ENCODE data around the gene KISS1R. TPM values are rescaled to one million over a fixed set of nuclear protein-coding genes. Genes with fewer than 3 reads are reported as not detected.
A peak's percentile ranks its signal among the peaks of the same experiment; 100 is the strongest.

Gene KISS1R
- total and polyA plus RNA-seq, 2 donors from 2014 or later, result 0.69 TPM; not detected in 1

DNA sequence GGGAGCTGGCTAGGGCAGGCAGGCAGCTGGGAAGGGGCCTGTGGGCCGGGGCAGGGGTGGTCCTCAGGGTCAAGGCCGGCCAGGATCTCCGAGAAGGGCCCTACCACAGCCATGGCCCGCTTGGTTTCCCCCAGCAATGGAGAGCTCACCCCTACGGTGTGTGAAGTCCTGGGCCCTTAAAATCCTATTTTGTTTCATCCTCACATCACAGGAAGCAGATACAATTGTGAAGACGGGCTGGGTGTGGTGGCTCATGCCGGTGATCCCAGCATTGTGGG is 15.1 kb upstream of the KISS1R start:
- intact Hi-C loops (cut with DNase I), result no loop called here
- Histone ChIP-seq H3K4me1 (ENCODE audit: control insufficient read depth in 2 of 3, insufficient read depth in 2 of 3, low read depth in 1 of 3, low read length in 3 of 3) (no peaks in the 10 kb centered on the region), H3K9ac (ENCODE audit: low read length in 3 of 3) (no peak overlapping the region), H3K9me3 (ENCODE audit: control insufficient read depth in 2 of 3, insufficient read depth in 1 of 3, low read length in 3 of 3) (no peaks in the 10 kb centered on the region), H3K4me3 (ENCODE audit: low read length in 3 of 3) (no peak overlapping the region), H3K27me3 (ENCODE audit: control insufficient read depth, insufficient read depth, low read length) (no peaks in the 10 kb centered on the region), H3K36me3 (ENCODE audit: control insufficient read depth in 2 of 3, insufficient read depth in 3 of 3, low read length in 3 of 3) (no peaks in the 10 kb centered on the region), H3K27ac (ENCODE audit: low read depth in 2 of 2, low read length in 2 of 2) (no peak overlapping the region)
- FAIRE-seq (no peak), DNase-seq (peak in 1 of 5 donors; percentile 35)
- TF ChIP-seq, protein P1, sequence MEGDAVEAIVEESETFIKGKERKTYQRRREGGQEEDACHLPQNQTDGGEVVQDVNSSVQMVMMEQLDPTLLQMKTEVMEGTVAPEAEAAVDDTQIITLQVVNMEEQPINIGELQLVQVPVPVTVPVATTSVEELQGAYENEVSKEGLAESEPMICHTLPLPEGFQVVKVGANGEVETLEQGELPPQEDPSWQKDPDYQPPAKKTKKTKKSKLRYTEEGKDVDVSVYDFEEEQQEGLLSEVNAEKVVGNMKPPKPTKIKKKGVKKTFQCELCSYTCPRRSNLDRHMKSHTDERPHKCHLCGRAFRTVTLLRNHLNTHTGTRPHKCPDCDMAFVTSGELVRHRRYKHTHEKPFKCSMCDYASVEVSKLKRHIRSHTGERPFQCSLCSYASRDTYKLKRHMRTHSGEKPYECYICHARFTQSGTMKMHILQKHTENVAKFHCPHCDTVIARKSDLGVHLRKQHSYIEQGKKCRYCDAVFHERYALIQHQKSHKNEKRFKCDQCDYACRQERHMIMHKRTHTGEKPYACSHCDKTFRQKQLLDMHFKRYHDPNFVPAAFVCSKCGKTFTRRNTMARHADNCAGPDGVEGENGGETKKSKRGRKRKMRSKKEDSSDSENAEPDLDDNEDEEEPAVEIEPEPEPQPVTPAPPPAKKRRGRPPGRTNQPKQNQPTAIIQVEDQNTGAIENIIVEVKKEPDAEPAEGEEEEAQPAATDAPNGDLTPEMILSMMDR (IDR thresholded peaks at IDR 0.05; ENCODE audit: borderline replicate concordance, extremely low read depth, insufficient read depth), result no peak

DNA sequence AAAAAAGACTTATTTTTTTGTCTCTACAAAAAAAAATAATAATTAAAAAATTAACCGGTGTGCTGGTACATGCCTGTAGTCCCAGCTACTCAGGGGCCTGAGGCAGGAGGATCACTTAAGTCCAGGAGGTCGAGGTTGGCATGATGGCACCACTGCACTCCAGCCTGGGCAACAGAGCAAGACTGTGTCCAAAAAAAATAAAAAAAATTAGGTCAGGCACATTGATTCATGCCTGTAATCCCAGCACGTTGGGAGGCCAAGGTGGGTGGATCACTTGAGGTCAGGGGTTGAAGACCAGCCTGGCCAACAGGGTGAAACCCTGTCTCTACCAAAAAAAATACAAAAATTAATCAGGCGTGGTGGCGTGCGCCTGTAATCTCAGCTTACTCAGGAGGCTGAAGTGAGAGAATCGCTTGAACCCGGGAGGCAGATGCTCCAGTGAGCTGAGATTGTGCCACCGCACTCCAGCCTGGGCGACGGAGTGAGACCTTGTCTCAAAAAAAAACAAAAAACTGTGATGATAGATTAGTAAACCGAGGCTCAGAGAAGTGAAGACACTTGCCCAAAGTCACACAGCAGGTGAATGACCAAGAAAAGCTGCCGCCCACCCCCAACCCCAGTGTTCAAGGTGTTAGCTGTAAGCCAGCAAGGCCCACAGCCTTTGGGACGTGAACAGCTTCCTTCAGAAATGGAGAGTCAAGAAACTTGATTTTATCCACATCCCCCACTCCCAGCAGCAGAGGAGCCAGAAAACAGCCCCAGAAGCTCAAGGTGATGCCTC is 14.5 kb upstream of the KISS1R start:
- no peak overlapping the region for H3K9ac ChIP-seq (ENCODE audit: low read length in 3 of 3)
- no peak for FAIRE-seq
- no peak overlapping the region for H3K4me3 ChIP-seq (ENCODE audit: low read length in 3 of 3)
- no peaks in the 10 kb centered on the region for H3K27me3 ChIP-seq (ENCODE audit: control insufficient read depth, insufficient read depth, low read length)
- no peak overlapping the region for H3K27ac ChIP-seq (ENCODE audit: low read depth in 2 of 2, low read length in 2 of 2)
- TF ChIP-seq, protein P1 (IDR thresholded peaks at IDR 0.05; ENCODE audit: borderline replicate concordance, extremely low read depth, insufficient read depth), result no peak
- H3K9me3 ChIP-seq (ENCODE audit: control insufficient read depth in 2 of 3, insufficient read depth in 1 of 3, low read length in 3 of 3), result no peaks in the 10 kb centered on the region
- H3K36me3 ChIP-seq (ENCODE audit: control insufficient read depth in 2 of 3, insufficient read depth in 3 of 3, low read length in 3 of 3), result no peaks in the 10 kb centered on the region
- H3K4me1 ChIP-seq (ENCODE audit: control insufficient read depth in 2 of 3, insufficient read depth in 2 of 3, low read depth in 1 of 3, low read length in 3 of 3), result no peaks in the 10 kb centered on the region
- intact Hi-C loops (cut with DNase I), result no loop called here
- DNase-seq, result peak in 1 of 5 donors; percentile 43

DNA sequence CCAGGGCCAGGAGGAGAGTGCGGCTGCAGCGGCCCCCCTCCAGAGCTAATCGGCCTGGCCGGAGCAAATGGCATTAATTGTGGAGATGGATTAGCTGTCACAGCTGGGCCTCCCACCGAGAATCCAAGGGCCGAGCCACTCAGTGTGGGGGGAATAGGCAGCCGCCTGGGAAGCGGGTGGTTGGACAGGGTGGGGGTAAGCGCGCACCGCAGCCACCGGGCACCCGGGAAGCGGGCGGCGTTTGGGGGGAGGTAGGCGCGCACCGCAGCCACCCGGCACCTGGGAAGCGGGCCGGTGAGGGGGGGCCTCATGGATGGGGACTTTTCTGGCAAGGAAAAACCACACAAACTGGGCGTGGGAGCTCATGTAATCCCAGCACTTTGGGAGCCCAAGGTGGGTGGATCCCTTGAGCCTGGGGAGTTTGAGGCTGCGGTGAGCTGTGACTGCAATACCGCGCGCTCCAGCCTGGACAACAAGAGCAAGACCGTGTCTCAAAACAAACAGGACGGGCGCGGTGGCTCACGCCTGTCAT is 13.8 kb upstream of the KISS1R start:
- intact Hi-C loops (cut with DNase I), result no loop called here
- TF ChIP-seq, protein P1 (IDR thresholded peaks at IDR 0.05; ENCODE audit: borderline replicate concordance, extremely low read depth, insufficient read depth), result no peak
- Histone ChIP-seq H3K4me1 (ENCODE audit: control insufficient read depth in 2 of 3, insufficient read depth in 2 of 3, low read depth in 1 of 3, low read length in 3 of 3) (no peaks in the 10 kb centered on the region), H3K27me3 (ENCODE audit: control insufficient read depth, insufficient read depth, low read length) (no peaks in the 10 kb centered on the region), H3K4me3 (ENCODE audit: low read length in 3 of 3) (no peak overlapping the region), H3K27ac (ENCODE audit: low read depth in 2 of 2, low read length in 2 of 2) (no peak overlapping the region), H3K9ac (ENCODE audit: low read length in 3 of 3) (no peak overlapping the region), H3K9me3 (ENCODE audit: control insufficient read depth in 2 of 3, insufficient read depth in 1 of 3, low read length in 3 of 3) (no peaks in the 10 kb centered on the region), H3K36me3 (ENCODE audit: control insufficient read depth in 2 of 3, insufficient read depth in 3 of 3, low read length in 3 of 3) (no peaks in the 10 kb centered on the region)
- FAIRE-seq, result no peak
- peak in 4 of 5 donors; percentile 81 to 92 (median 86) for DNase-seq
